GM12873 (cell line): Measurements from ENCODE around the gene EMCN.

Experiments used
- CTCF ChIP-seq: IDR thresholded peaks from 2 replicates; pipeline ENCODE4 v1.5.1; 2012; ENCODE audit warnings: low read depth, mild to moderate bottlenecking, moderate library complexity, low read length, control low read depth; ENCODE audit not compliant: insufficient read depth; ENCODE audit errors: missing control alignments

EMCN gene

GRCh38 chr4:100345585-100345984 lies 172.2 kb downstream of the EMCN start:
- no peak for TF ChIP-seq CTCF
